Vagina (tissue), 2 donors: ENCODE measurements around the gene SMARCE1. TPM values are rescaled to one million over a fixed set of nuclear protein-coding genes. Genes with fewer than 3 reads are reported as not detected.

ENCODE experiments used
- DNase-seq, 2 donors: peaks; one replicate each; pipeline ENCODE4 v3.0.0-alpha.2; 2017; ENCODE audit errors: extremely low spot score in 2 of 2
- H3K27ac ChIP-seq: fragments of 200-600 bp; sonication (generic); one replicate; pipeline ENCODE4 v1.5.1; 2019
- H3K27me3 ChIP-seq: fragments of 200-600 bp; sonication (generic); one replicate; pipeline ENCODE4 v1.5.1; 2019
- H3K36me3 ChIP-seq, 2 donors: fragments of 200-600 bp; sonication (generic); one replicate each; pipeline ENCODE4 v1.5.1; 2017 to 2019
- H3K4me1 ChIP-seq: fragments of 200-600 bp; sonication (generic); one replicate; pipeline ENCODE4 v1.5.1; 2019
- H3K4me3 ChIP-seq, 2 donors: fragments of 200-600 bp; sonication (generic); 1 replicate in 1 of 2; 2 replicates in 1 of 2; pipeline ENCODE4 v1.5.1; 2016 to 2019
- H3K9me3 ChIP-seq: fragments of 200-600 bp; sonication (generic); one replicate; pipeline ENCODE4 v1.5.1; 2019
- CTCF ChIP-seq, 3 experiments: fragments of 450-650 bp in 2 of 3; fragments of 200-600 bp in 1 of 3; sonication (generic) in 1 of 3; IDR thresholded peaks; one replicate each; pipeline ENCODE4 v1.5.1; 2017 to 2019; ENCODE audit warnings: antibody characterized with exemption in 3 of 3, mild to moderate bottlenecking in 2 of 3, moderate library complexity in 2 of 3
- POLR2A ChIP-seq, 2 donors: fragments of 450-650 bp; IDR thresholded peaks; one replicate each; pipeline ENCODE4 v1.6.1; 2017; ENCODE audit warnings: antibody characterized with exemption in 2 of 2, mild to moderate bottlenecking in 2 of 2, moderate library complexity in 2 of 2
- POLR2AphosphoS5 ChIP-seq, 2 donors: sonication (generic); formaldehyde crosslinking; IDR thresholded peaks; one replicate each; pipeline ENCODE4 v1.9.0; 2017; ENCODE audit warnings: antibody characterized with exemption in 2 of 2, mild to moderate bottlenecking in 2 of 2, low read depth in 1 of 2; ENCODE audit not compliant: insufficient read depth in 1 of 2
- intact Hi-C: fragments of 100-400 bp; cut with DNase I; formaldehyde crosslinking; loops from one replicate; pipeline ENCODE4 v1.15.1; 2023
- total RNA-seq: library from RNA; depleted of rRNA; stranded (reverse); fragments of >200 nt; gene quantifications from one replicate; pipeline ENCODE4 v1.2.3, GENCODE V29; 2016

SMARCE1 gene
- total RNA-seq, 1 donor from 2014 or later: 96.3 TPM

GRCh38 chr17:40607641-40608040 is 40.0 kb downstream of the SMARCE1 start:
- no peaks in the 10 kb centered on the region for H3K36me3 ChIP-seq
- TF ChIP-seq POLR2A (IDR thresholded peaks at IDR 0.05) (no peak), POLR2AphosphoS5 (IDR thresholded peaks at IDR 0.05; ENCODE audit: insufficient read depth in 1 of 2, low read depth in 1 of 2) (no peak), CTCF (IDR thresholded peaks at IDR 0.05) (no peak)
- H3K9me3 ChIP-seq: no peaks in the 10 kb centered on the region
- no peaks in the 10 kb centered on the region for H3K27me3 ChIP-seq
- intact Hi-C loops: no loop called here
- no peak overlapping the region for H3K27ac ChIP-seq
- no peak for DNase-seq
- H3K4me1 ChIP-seq: peaks cover 5% of the 10 kb centered on the region
- H3K4me3 ChIP-seq: no peak overlapping the region

GRCh38 chr17:40606548-40607353 is 40.9 kb downstream of the SMARCE1 start:
- Histone ChIP-seq H3K4me1 (peaks cover 5% of the 10 kb centered on the region), H3K4me3 (no peak overlapping the region), H3K36me3 (no peaks in the 10 kb centered on the region), H3K9me3 (no peaks in the 10 kb centered on the region), H3K27ac (no peak overlapping the region), H3K27me3 (no peaks in the 10 kb centered on the region)
- intact Hi-C loops: no loop called here
- no peak for DNase-seq
- TF ChIP-seq POLR2AphosphoS5 (IDR thresholded peaks at IDR 0.05; ENCODE audit: insufficient read depth in 1 of 2, low read depth in 1 of 2) (no peak), POLR2A (IDR thresholded peaks at IDR 0.05) (no peak), CTCF (IDR thresholded peaks at IDR 0.05) (no peak)

GRCh38 chr17:40605306-40605705 is 42.3 kb downstream of the SMARCE1 start:
- intact Hi-C loops: no loop called here
- DNase-seq: no peak
- no peaks in the 10 kb centered on the region for H3K27me3 ChIP-seq
- H3K4me1 ChIP-seq: peaks cover 5% of the 10 kb centered on the region
- TF ChIP-seq POLR2A (IDR thresholded peaks at IDR 0.05) (no peak), POLR2AphosphoS5 (IDR thresholded peaks at IDR 0.05; ENCODE audit: insufficient read depth in 1 of 2, low read depth in 1 of 2) (no peak), CTCF (IDR thresholded peaks at IDR 0.05) (no peak)
- H3K27ac ChIP-seq: no peak overlapping the region
- no peak overlapping the region for H3K4me3 ChIP-seq
- no peaks in the 10 kb centered on the region for H3K9me3 ChIP-seq
- no peaks in the 10 kb centered on the region for H3K36me3 ChIP-seq

- Histone ChIP-seq H3K27ac (no peak overlapping the region), H3K4me3 (no peak overlapping the region), H3K36me3 (no peaks in the 10 kb centered on the region), H3K27me3 (no peaks in the 10 kb centered on the region), H3K4me1 (peaks cover 5% of the 10 kb centered on the region), H3K9me3 (no peaks in the 10 kb centered on the region)
- intact Hi-C loops: no loop called here
- no peak for DNase-seq
- no peak for TF ChIP-seq POLR2A (IDR thresholded peaks at IDR 0.05)
- no peak for TF ChIP-seq CTCF (IDR thresholded peaks at IDR 0.05)
- TF ChIP-seq POLR2AphosphoS5 (IDR thresholded peaks at IDR 0.05; ENCODE audit: insufficient read depth in 1 of 2, low read depth in 1 of 2): no peak
Observed at GRCh38 chr17:40604327-40605080, 43.1 kb downstream of the SMARCE1 start.
